KOPT-K1 (cell line): Measurements from ENCODE around the gene NDUFAF2.
"Not testable (repeated sequence)": the region's sequence is repeated elsewhere in the genome, so short reads cannot be mapped to it uniquely, and the experiment has no call there.

Experiments
- H3K27ac ChIP-seq: fragments of 200-600 bp; sonication (generic); 2 replicates; pipeline ENCODE4 v1.5.1; 2016; ENCODE audit warnings: antibody characterized with exemption, mild to moderate bottlenecking, low read depth, low read length; ENCODE audit not compliant: poor library complexity, severe bottlenecking
- H3K36me3 ChIP-seq: fragments of 200-600 bp; sonication (generic); 2 replicates; pipeline ENCODE4 v1.5.1; 2017; ENCODE audit warnings: antibody characterized with exemption, mild to moderate bottlenecking, low read length, moderate library complexity; ENCODE audit not compliant: insufficient read depth
- H3K9me3 ChIP-seq: fragments of 200-600 bp; sonication (generic); 2 replicates; pipeline ENCODE4 v1.5.1; 2017; ENCODE audit warnings: antibody characterized with exemption, low read length, mild to moderate bottlenecking; ENCODE audit not compliant: insufficient read depth, poor library complexity, severe bottlenecking

The NDUFAF2 gene

DNA sequence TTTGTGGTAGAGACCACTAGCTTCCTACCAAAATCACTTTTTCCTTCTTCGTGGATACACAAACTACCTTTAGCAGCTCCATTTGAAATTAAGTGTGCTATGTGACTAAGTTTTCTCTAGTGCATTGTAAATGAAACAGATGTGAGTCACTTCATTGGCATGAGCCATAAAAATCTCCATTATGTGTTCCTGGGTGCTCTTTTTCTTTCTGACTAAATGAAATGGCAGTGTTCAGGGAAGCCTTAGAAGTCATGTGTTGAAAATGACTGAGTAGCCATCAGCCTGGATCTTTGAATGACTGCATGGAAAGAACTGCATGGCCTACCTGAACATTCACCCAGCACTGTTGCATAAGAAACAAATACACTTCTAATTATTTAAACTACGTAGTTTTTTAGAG, 107.9 kb downstream of the NDUFAF2 start:
- no peak overlapping the region for H3K27ac ChIP-seq
- H3K9me3 ChIP-seq: no peaks in the 10 kb centered on the region

DNA sequence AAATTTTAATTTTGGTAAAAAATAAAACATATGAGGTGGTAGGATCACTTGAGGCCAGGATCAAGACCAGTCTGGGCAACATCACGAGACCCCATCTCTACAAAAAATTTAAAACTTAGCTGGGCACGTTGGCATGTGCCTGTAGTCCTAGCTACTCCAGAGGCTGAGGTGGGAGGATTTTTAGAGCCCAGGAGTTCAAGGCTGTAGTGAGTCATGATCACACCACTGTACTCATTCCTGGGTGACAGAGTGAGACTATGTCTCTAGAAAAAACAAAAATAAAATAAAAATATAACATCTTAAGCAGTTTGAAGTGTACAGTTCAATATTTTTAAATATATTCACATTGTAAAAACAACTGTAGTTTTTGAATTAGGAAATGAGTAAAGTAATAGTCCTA, 108.9 kb downstream of the NDUFAF2 start:
- Histone ChIP-seq H3K36me3 (no peaks in the 10 kb centered on the region), H3K9me3 (no peaks in the 10 kb centered on the region), H3K27ac (no peak overlapping the region)

More for the DNA sequence above, 107.9 kb downstream of the NDUFAF2 start:
- H3K36me3 ChIP-seq: no peaks in the 10 kb centered on the region

DNA sequence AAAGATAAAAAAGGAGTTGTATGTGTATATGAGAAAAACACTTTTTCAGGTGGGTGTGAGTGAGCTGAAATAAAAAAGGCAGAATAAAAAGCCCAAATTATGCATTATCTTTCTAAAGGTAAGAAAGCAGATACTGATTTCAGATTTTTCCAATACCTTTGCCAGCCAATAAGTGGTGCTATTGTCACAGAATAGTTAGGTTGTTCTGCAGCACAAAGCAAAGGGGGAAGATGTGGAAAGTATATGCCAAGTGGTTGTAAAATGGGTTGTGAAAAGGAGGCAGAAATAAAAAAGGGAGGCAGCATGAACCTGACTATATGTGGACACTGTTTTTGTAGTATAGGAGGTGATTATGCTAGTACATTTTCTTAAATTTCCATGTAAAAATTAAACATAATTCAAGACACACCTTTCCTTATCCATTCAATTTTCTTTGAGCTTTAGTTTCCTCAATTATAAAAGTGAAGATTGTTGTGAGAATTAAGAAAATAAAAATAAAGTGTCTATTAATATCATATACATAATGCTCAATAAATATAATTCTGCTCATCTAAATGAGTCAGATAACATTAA, 110.5 kb downstream of the NDUFAF2 start:
- no peaks in the 10 kb centered on the region for H3K9me3 ChIP-seq
- no peak overlapping the region for H3K27ac ChIP-seq
- no peaks in the 10 kb centered on the region for H3K36me3 ChIP-seq

DNA sequence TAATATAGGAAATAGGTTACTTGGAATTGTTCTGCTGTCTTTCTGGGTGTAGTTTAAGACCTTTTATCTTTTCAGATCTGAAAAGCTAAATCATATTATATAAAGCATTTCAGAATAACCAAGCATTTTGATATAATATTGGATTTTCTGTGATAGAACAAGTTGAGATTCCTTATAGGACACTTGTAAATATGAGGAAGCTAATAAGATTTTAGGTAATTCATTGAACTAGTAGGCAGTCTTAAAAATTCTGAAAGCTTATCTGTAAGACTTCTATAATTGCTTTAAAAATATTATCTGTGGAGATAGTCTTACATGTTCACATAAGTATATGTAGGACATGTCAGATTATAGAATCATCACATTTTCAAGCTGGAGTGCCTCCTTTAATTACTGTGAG, 114.5 kb downstream of the NDUFAF2 start:
- no peaks in the 10 kb centered on the region for H3K36me3 ChIP-seq
- H3K9me3 ChIP-seq: peaks cover 17% of the 10 kb centered on the region
- H3K27ac ChIP-seq: no peak overlapping the region

DNA sequence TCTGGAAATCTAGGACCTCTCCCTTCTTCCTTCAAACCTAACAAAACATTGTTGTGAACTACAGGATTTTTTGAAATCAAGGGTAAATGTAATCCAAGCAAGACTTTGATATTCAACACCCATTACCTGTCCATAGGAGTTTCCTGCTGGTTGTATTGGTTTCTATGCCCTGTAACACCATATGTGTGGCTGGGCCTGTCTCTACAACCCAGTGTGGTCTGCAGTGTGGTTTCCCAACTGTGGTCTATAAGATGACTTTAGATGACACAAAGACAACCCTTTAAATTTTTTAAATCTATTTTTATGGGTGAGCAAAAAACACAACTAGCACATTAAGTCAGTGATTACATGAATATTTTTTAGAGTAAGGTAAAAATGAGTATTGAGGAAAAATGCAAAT, 124.1 kb downstream of the NDUFAF2 start:
- no peaks in the 10 kb centered on the region for H3K36me3 ChIP-seq
- H3K9me3 ChIP-seq: no peaks in the 10 kb centered on the region
- H3K27ac ChIP-seq: no peak overlapping the region

DNA sequence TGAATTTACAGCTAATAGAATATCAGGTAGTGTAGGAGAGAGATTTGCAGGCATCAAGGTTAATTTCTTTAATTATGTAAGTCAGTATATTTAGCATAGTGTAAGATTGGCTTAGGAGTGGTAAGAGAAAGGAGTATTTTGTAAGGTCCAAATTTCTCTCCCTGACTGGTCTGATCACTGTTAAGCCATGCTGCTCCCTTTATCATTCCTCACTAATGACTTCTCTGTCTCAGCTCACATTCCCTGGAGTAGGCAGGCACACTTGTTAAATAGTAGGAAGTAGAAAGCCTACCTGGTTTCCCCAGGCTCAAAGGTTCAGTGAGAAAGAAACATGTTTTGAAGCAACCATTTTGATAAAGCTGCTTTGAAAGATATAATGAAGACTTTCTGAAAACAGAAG, 126.5 kb downstream of the NDUFAF2 start:
- no peaks in the 10 kb centered on the region for H3K9me3 ChIP-seq
- H3K36me3 ChIP-seq: no peaks in the 10 kb centered on the region; the same call in 1 of the 2 replicates
- no peak overlapping the region for H3K27ac ChIP-seq

DNA sequence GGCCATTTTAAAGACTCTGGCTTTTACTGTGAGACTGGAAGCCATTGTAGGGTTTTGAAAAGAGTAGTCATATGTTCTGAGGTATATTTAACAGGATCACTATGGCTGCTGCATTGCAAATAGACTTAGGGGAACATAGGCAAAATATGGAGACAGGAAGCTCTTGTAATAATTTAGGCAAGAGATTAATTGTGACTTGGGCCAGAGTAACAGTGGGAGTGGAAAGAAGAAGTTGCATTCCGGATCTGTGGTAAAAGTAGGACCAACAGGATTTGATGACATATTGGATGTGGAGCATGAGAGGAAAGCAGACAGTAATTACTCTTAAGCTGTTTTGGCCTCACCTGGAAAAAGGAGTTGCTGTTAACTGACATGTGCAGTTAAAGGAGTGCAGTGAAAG, 131.6 kb downstream of the NDUFAF2 start:
- H3K27ac ChIP-seq: no peak overlapping the region
- H3K36me3 ChIP-seq: no peaks in the 10 kb centered on the region; the same call in 1 of the 2 replicates
- H3K9me3 ChIP-seq: no peaks in the 10 kb centered on the region

DNA sequence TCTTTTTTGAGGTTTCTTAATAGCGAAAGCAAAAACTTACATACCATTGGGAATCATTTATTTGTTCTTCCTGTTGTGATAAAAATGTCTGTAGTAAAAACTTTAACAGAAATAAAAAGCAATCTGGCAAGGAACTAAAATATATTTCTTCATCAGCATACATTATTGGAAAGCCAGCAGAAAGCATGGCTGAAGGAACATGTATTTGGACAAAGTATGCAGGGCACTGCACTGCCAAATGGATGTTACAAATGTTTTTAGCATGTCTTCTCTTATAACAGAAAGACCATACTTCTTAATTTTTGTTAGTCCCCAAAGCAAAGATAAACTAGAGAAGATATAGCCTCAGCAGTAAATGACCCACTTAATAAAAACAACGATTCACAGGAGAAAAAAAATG, 136.7 kb downstream of the NDUFAF2 start:
- Histone ChIP-seq H3K27ac (no peak overlapping the region), H3K36me3 (no peaks in the 10 kb centered on the region), H3K9me3 (no peaks in the 10 kb centered on the region)

DNA sequence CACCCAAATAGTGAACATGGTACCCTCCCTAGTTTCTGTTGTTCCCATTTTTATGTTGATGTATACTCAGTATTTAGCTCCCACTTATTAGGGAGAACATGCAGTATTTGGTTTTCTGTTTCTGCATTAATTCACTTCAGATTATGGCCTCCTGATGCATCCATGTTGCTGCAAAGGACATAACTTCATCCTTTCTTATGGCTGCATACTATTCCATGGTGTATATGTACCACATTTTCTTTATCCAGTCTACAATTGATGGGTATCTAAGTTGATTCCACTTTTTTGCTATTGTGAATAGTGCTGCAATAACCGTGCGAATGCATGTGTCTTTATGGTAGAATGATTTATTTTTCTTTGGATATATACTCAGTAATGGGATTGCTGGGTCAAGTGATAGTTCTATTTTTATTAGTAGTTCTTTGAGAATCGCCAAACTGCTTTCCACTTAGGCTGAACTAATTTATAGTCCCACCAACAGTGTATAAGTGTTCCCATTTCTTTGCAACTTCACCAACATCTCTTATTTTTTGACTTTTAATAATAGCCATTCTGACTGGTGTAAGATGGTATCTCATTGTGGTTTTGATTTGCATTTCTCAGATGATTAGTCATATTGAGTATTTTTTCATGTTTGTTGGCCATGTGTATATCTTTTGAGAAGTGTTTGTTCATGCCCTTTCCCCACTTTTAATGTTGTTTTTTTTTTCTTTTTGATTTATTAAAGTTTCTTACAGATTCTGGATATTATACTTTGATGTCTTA, 137.7 kb downstream of the NDUFAF2 start:
- H3K9me3 ChIP-seq: no peaks in the 10 kb centered on the region
- no peak overlapping the region for H3K27ac ChIP-seq
- no peaks in the 10 kb centered on the region for H3K36me3 ChIP-seq

DNA sequence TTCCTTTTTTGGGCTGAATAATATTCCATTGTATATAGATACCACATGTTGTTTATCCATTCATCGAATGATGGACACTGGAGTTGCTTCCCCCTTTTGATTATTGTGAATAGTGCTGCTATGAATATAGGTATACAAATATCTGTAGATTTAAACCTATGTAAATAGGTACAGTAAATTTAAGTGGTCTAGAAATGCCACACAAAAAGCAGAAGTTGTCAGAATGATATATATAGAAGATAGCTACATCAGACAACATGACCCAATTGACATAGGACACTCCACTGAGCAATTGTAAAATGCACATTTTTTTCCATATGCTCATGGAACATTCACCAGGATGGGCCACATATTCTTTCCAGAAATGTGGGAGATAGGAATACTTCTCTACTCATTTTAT, 139.7 kb downstream of the NDUFAF2 start:
- no peak overlapping the region for H3K27ac ChIP-seq
- no peaks in the 10 kb centered on the region for H3K9me3 ChIP-seq
- H3K36me3 ChIP-seq: no peaks in the 10 kb centered on the region

DNA sequence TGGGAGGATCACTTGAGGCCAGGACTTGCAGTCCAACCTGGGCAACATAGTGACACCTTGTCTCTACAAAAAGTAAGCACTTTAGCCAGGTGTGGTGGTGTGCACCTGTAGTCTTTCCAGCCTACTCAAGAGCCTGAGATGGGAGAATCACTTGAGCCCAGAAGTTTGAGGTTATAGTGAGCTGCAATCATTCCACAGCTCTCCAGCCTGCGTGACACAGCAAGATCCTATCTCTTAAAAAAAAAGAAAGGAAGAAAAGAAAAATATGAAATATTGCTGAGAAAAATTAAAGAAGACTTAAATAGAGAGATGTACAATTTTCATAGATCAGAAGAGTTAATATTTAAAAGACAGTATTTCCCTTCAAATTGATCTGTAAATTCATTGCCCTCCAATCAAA, 140.9 kb downstream of the NDUFAF2 start:
- Histone ChIP-seq H3K9me3 (no peaks in the 10 kb centered on the region), H3K36me3 (no peaks in the 10 kb centered on the region), H3K27ac (no peak overlapping the region)

DNA sequence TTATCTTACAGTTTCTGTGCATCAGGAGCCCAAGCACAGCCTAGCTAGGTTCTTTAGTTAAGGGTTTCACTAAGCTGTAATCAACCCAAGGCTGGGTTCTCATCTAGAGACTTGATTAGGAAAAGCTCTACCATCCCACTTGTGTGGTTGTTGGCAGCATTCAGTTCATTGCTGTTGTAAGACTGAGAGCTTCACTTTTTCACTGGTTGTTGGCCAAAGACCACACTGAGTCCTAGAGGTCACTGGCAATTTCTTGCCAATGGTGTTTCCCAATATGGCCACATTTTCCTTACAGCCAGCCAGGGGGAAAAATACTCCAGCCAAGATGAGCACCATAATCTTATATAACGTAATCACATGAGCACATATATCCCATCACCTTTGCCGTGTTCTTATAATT, 142.9 kb downstream of the NDUFAF2 start:
- H3K9me3 ChIP-seq: no peaks in the 10 kb centered on the region
- H3K36me3 ChIP-seq: no peaks in the 10 kb centered on the region
- no peak overlapping the region for H3K27ac ChIP-seq

DNA sequence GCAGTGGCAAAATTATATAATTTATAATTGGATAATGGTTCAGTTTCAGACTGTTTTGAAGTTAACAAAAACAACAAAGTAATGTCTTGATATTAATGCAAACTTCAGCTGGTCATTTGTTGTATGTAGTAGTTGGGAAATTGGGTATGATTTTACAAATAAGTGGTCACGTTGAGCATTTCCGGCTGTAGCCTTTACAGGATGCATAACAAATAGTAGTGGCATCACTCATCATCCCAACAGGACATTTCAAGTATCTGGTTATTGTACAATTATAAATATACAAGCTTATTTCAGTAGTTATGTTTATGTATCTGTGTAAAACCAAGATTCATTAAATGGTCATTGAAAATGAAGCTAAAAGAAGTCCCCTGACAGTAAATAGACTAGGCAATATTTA, 144.3 kb downstream of the NDUFAF2 start:
- Histone ChIP-seq H3K27ac (no peak overlapping the region), H3K36me3 (no peaks in the 10 kb centered on the region), H3K9me3 (no peaks in the 10 kb centered on the region)

DNA sequence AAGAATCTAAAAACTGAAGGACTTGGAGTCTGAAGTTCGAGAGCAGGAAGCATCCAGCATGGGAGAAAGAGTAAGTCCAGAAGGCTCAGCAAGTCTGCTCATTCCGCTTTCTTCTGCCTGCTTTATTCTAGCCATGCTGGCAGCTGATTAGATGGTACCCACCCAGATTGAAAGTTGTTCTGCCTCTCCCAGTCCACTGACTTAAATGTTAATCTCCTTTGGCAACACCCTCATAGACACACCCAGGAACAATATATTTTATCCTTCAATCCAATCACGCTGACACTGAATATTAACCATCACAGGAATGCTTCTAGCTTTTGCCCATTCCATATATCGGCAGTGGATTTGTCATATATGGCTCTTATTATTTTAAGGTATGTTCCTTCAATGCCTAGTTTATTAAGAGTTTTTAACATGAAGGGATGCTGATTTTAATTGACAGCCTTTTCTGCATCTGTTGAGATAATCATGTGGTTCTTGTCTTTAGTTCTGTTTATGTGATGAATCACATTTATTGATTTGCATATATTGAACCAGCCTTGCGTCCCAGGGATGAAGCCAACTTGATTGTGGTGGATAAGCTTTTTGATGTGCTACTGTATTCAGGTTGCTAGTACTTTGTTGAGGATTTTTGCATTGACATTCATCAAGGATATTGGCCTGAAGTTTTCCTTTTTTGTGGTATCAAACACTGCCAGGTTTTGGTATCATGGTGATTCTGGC, 148.2 kb downstream of the NDUFAF2 start:
- not testable (repeated sequence) for H3K9me3 ChIP-seq, H3K27ac ChIP-seq, H3K36me3 ChIP-seq

DNA sequence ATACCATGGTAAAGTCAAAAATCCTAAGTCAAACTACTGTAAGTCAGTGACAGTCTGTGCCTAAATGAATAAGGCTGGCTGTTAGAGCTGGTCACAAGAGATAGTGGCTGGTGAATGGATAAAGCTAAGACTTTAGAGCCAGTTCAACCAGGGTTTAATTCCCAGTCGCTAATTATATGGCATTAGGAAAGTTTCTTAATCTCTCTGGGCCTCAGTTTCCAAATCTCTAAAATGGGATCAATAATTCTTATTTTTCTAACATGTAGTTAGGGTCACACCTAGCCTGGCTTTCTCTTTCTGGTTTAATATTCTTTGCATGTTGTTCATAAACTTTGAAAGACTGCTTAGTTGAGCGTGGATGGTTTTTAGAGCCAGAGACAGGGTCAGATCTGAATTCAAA, 152.5 kb downstream of the NDUFAF2 start:
- no peak overlapping the region for H3K27ac ChIP-seq
- peaks cover 6% of the 10 kb centered on the region for H3K9me3 ChIP-seq
- no peaks in the 10 kb centered on the region for H3K36me3 ChIP-seq
